GM12873 (cell line): ENCODE results near the gene MITF.

Experiments
- CTCF ChIP-seq: IDR thresholded peaks from 2 replicates; pipeline ENCODE4 v1.5.1; 2012; ENCODE audit warnings: low read depth, mild to moderate bottlenecking, moderate library complexity, low read length, control low read depth; ENCODE audit not compliant: insufficient read depth; ENCODE audit errors: missing control alignments

Gene MITF

GRCh38 chr3:69868841-69869420 lies 129.7 kb downstream of the MITF start:
- no peak for TF ChIP-seq CTCF

- TF ChIP-seq CTCF: no peak
Observed at GRCh38 chr3:69869643-69870042, 130.4 kb downstream of the MITF start.

- TF ChIP-seq CTCF: no peak
Observed at GRCh38 chr3:69871251-69871650, 132.0 kb downstream of the MITF start.

GRCh38 chr3:69871868-69872267 lies 132.6 kb downstream of the MITF start:
- TF ChIP-seq CTCF: no peak

- TF ChIP-seq CTCF: no peak
Observed at GRCh38 chr3:69872783-69873378, 133.6 kb downstream of the MITF start.

- TF ChIP-seq CTCF: no peak
Observed at GRCh38 chr3:69876073-69876472, 136.8 kb downstream of the MITF start.

- no peak for TF ChIP-seq CTCF
Observed at GRCh38 chr3:69878254-69878653, 139.0 kb downstream of the MITF start.
